HCT116 (cell line): ENCODE measurements around the gene PPP1R2B. TPM values are rescaled to one million over a fixed set of nuclear protein-coding genes. Genes with fewer than 3 reads are reported as not detected.

Experiments
- ATAC-seq: fragments of 200-7000 bp; cut with Tn5 transposase; 2 replicates; pipeline ENCODE4 v1.9.1; 2020; ENCODE audit warnings: mild to moderate bottlenecking, moderate library complexity
- BruUV-seq: library from RNA; stranded (reverse); fragments of 400-500 nt; replicated peaks from 2 replicates; lab custom pipeline; 2021; lab: Mats Ljungman, UMichigan
- CTCF ChIA-PET: fragments of 300-600 bp; sonication (Branson Sonifier 250); formaldehyde crosslinking; loops from one replicate; lab custom pipeline; 2021; ENCODE audit warnings: antibody characterized with exemption; lab: Charles Lee
- POLR2A ChIA-PET: fragments of 300-600, 350-600 bp; sonication (Branson Sonifier 250); formaldehyde crosslinking; loops from one replicate; lab custom pipeline; 2021; ENCODE audit warnings: antibody characterized with exemption; lab: Charles Lee
- RAD21 ChIA-PET, 2 experiments: fragments of 300-600 bp; sonication (Branson Sonifier 250); formaldehyde crosslinking; loops; one replicate each; lab custom pipeline; 2023; ENCODE audit warnings: low total read pairs in 2 of 2; ENCODE audit not compliant: uncharacterized antibody in 2 of 2, unreplicated experiment in 2 of 2, low non-redundant PET in 1 of 2; lab: Charles Lee
- DNase-seq: peaks from one replicate; pipeline ENCODE4 v3.0.0-alpha.2; 2010; ENCODE audit warnings: low read depth, low spot score
- H2AFZ ChIP-seq: fragments of 200-600 bp; shearing (Covaris generic), sonication (generic); 2 replicates; pipeline ENCODE4 v1.6.1; 2017; ENCODE audit warnings: low read depth, mixed run types, mixed read lengths, antibody characterized with exemption, low read length; ENCODE audit not compliant: poor library complexity, severe bottlenecking
- H3K27ac ChIP-seq: 2 replicates; pipeline ENCODE4 v1.5.1; 2012; ENCODE audit warnings: low read depth, low read length
- H3K27me3 ChIP-seq: fragments of 200-600 bp; sonication (generic); 2 replicates; pipeline ENCODE4 v1.6.1; 2016; ENCODE audit warnings: mixed run types, low read length, mixed read lengths; ENCODE audit not compliant: insufficient read depth
- H3K36me3 ChIP-seq, 2 experiments: fragments of 200-500 bp in 1 of 2; fragments of 200-600 bp in 1 of 2; sonication (Bioruptor generic) in 1 of 2; sonication (generic) in 1 of 2; 2 replicates each; pipeline versions ENCODE4 v1.5.1 to v1.6.1; 2014 to 2016; ENCODE audit warnings: low read length in 2 of 2, inconsistent platforms in 1 of 2, mixed read lengths in 1 of 2, mixed run types in 1 of 2; ENCODE audit not compliant: insufficient read depth in 2 of 2, control insufficient read depth in 1 of 2
- H3K4me1 ChIP-seq, 2 experiments: fragments of 200-600 bp in 1 of 2; sonication (generic) in 1 of 2; 2 replicates each; pipeline versions ENCODE4 v1.5.1 to v1.6.1; 2012 to 2017; ENCODE audit warnings: low read length in 2 of 2, inconsistent platforms in 1 of 2, mild to moderate bottlenecking in 1 of 2, mixed read lengths in 1 of 2, mixed run types in 1 of 2, moderate library complexity in 1 of 2; ENCODE audit not compliant: insufficient read depth in 2 of 2, control insufficient read depth in 1 of 2
- H3K4me2 ChIP-seq: fragments of 200-600 bp; sonication (generic); 2 replicates; pipeline ENCODE4 v1.6.1; 2017; ENCODE audit warnings: mixed run types, low read length, mixed read lengths
- H3K4me3 ChIP-seq, 2 experiments: fragments of 200-600 bp in 1 of 2; sonication (generic) in 1 of 2; replicated peaks in 1 of 2; 2 replicates each; pipeline ENCODE4 v1.5.1; 2011 to 2016; ENCODE audit warnings: low read length in 2 of 2, control low read depth in 1 of 2, low read depth in 1 of 2, mild to moderate bottlenecking in 1 of 2, mixed read lengths in 1 of 2, mixed run types in 1 of 2
- H3K79me2 ChIP-seq: fragments of 200-600 bp; sonication (generic); 2 replicates; pipeline ENCODE4 v1.6.1; 2017; ENCODE audit warnings: mild to moderate bottlenecking, mixed run types, low read length, moderate library complexity, mixed read lengths; ENCODE audit not compliant: insufficient read depth
- H3K9ac ChIP-seq: fragments of 200-600 bp; sonication (generic); 2 replicates; pipeline ENCODE4 v1.6.1; 2016; ENCODE audit warnings: low read length, mixed read lengths
- H3K9me2 ChIP-seq: fragments of 200-600 bp; sonication (generic), shearing (Covaris generic); 2 replicates; pipeline ENCODE4 v1.6.1; 2017; ENCODE audit warnings: mixed run types, mild to moderate bottlenecking, moderate library complexity; ENCODE audit not compliant: insufficient read depth
- H3K9me3 ChIP-seq, 2 experiments: fragments of 200-500 bp in 1 of 2; fragments of 200-600 bp in 1 of 2; sonication (Bioruptor generic) in 1 of 2; sonication (generic) in 1 of 2; 2 replicates each; pipeline ENCODE4 v1.6.1; 2014 to 2017; ENCODE audit warnings: low read length in 2 of 2, mixed read lengths in 2 of 2, inconsistent platforms in 1 of 2, low read depth in 1 of 2, mild to moderate bottlenecking in 1 of 2, mixed run types in 1 of 2, moderate library complexity in 1 of 2; ENCODE audit not compliant: control insufficient read depth in 1 of 2, insufficient read depth in 1 of 2
- H4K20me1 ChIP-seq: fragments of 200-600 bp; sonication (generic), shearing (Covaris generic); 2 replicates; pipeline ENCODE4 v1.6.1; 2017; ENCODE audit warnings: mixed run types, mild to moderate bottlenecking, moderate library complexity; ENCODE audit not compliant: insufficient read depth
- CBX3 ChIP-seq: IDR thresholded peaks from 2 replicates; pipeline ENCODE4 v1.6.1; 2012; ENCODE audit warnings: low read depth
- CEBPB ChIP-seq: IDR thresholded peaks from 2 replicates; pipeline ENCODE4 v1.6.1; 2012; ENCODE audit warnings: low read depth
- EGR1 ChIP-seq: IDR thresholded peaks from 2 replicates; pipeline ENCODE4 v1.6.1; 2012; ENCODE audit warnings: low read depth
- ELF1 ChIP-seq: IDR thresholded peaks from 2 replicates; pipeline ENCODE4 v1.6.1; 2012; ENCODE audit warnings: low read depth, borderline replicate concordance
- EZH2 ChIP-seq: fragments of 200-600 bp; sonication (generic); IDR thresholded peaks from 2 replicates; pipeline ENCODE4 v1.6.1; 2017; ENCODE audit warnings: antibody characterized with exemption, mixed run types
- EZH2phosphoT487 ChIP-seq: fragments of 200-600 bp; IDR thresholded peaks from 2 replicates; pipeline ENCODE4 v1.6.1; 2018; ENCODE audit warnings: antibody characterized with exemption, borderline replicate concordance
- JUND ChIP-seq: IDR thresholded peaks from 2 replicates; pipeline ENCODE4 v1.6.1; 2012
- POLR2A ChIP-seq: IDR thresholded peaks from 2 replicates; pipeline ENCODE4 v1.7.0; 2011; ENCODE audit warnings: borderline replicate concordance; ENCODE audit not compliant: insufficient read depth, insufficient read length; ENCODE audit errors: extremely low read depth
- POLR2AphosphoS5 ChIP-seq: IDR thresholded peaks from 2 replicates; pipeline ENCODE4 v1.6.1; 2011; ENCODE audit warnings: mild to moderate bottlenecking, low read depth, low read length, moderate library complexity
- SIN3A ChIP-seq: IDR thresholded peaks from 2 replicates; pipeline ENCODE4 v1.6.1; 2012; ENCODE audit warnings: low read depth
- SP1 ChIP-seq: IDR thresholded peaks from 2 replicates; pipeline ENCODE4 v1.6.1; 2012; ENCODE audit warnings: low read depth
- SRF ChIP-seq: IDR thresholded peaks from 2 replicates; pipeline ENCODE4 v1.6.1; 2012; ENCODE audit warnings: low read depth
- ZNF274 ChIP-seq: fragments of 200-500 bp; sonication (Bioruptor generic); IDR thresholded peaks from 2 replicates; pipeline ENCODE4 v1.6.1; 2014; ENCODE audit warnings: mild to moderate bottlenecking, low read depth, low read length, inconsistent platforms
- intact Hi-C: fragments of 100-400 bp; cut with micrococcal nuclease; formaldehyde crosslinking; loops from 2 replicates; pipeline ENCODE4 v1.10.0; 2022
- total RNA-seq: library from RNA; stranded (reverse); gene quantifications from one replicate; pipeline ENCODE4 v1.2.1, GENCODE V29; 2021; ENCODE audit not compliant: unreplicated experiment
- TF ChIP-seq, protein P1 (sequence below): IDR thresholded peaks from 2 replicates; pipeline ENCODE4 v1.6.1; 2012; ENCODE audit warnings: low read depth
- TF ChIP-seq, protein P2 (sequence below): IDR thresholded peaks from 2 replicates; pipeline ENCODE4 v1.6.1; 2012
- TF ChIP-seq, protein P3 (sequence below): IDR thresholded peaks from 2 replicates; pipeline ENCODE4 v1.6.1; 2012

PPP1R2B gene
- total RNA-seq, 1 experiment from 2014 or later, result not detected

DNA sequence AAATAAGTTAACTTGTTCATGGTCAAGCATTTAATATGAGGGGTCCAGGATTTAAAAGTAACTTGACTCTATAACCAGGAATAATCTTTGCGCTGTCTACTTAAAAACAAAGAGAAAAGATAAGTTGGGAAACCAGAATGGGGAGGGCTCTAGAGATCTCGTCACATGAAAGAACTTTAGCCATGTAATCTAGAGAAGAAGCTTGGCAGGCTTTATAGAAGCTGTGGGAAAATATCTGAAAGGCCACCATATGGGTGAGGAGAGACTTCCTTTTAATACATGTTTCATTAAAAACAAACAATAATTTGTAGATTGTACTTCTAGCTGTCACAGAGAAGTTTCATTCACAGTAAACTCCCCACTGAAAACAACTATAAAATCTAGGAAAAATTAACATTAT lies 46.7 kb upstream of the PPP1R2B start:
- ChIA-PET CTCF (no interaction called here), POLR2A (no interaction called here), RAD21 (no interaction called here)
- TF ChIP-seq ELF1 (no peak), POLR2A (no peak), SP1 (no peak), ZNF274 (no peak), SRF (no peak)
- TF ChIP-seq, protein P1, sequence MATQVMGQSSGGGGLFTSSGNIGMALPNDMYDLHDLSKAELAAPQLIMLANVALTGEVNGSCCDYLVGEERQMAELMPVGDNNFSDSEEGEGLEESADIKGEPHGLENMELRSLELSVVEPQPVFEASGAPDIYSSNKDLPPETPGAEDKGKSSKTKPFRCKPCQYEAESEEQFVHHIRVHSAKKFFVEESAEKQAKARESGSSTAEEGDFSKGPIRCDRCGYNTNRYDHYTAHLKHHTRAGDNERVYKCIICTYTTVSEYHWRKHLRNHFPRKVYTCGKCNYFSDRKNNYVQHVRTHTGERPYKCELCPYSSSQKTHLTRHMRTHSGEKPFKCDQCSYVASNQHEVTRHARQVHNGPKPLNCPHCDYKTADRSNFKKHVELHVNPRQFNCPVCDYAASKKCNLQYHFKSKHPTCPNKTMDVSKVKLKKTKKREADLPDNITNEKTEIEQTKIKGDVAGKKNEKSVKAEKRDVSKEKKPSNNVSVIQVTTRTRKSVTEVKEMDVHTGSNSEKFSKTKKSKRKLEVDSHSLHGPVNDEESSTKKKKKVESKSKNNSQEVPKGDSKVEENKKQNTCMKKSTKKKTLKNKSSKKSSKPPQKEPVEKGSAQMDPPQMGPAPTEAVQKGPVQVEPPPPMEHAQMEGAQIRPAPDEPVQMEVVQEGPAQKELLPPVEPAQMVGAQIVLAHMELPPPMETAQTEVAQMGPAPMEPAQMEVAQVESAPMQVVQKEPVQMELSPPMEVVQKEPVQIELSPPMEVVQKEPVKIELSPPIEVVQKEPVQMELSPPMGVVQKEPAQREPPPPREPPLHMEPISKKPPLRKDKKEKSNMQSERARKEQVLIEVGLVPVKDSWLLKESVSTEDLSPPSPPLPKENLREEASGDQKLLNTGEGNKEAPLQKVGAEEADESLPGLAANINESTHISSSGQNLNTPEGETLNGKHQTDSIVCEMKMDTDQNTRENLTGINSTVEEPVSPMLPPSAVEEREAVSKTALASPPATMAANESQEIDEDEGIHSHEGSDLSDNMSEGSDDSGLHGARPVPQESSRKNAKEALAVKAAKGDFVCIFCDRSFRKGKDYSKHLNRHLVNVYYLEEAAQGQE, result no peak
- TF ChIP-seq, protein P2, sequence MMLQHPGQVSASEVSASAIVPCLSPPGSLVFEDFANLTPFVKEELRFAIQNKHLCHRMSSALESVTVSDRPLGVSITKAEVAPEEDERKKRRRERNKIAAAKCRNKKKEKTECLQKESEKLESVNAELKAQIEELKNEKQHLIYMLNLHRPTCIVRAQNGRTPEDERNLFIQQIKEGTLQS, result no peak
- Histone ChIP-seq H3K9ac (no peak overlapping the region), H3K9me3 (no peaks in the 10 kb centered on the region), H3K27me3 (no peaks in the 10 kb centered on the region), H3K4me2 (no peak overlapping the region), H3K9me2 (no peaks in the 10 kb centered on the region), H4K20me1 (no peaks in the 10 kb centered on the region), H3K79me2 (no peaks in the 10 kb centered on the region), H3K4me1 (no peaks in the 10 kb centered on the region), H3K36me3 (no peaks in the 10 kb centered on the region), H3K4me3 (no peak overlapping the region), H3K27ac (no peak overlapping the region), H2AFZ (no peak overlapping the region)
- no TSS peak for BruUV-seq
- DNase-seq (no peak), ATAC-seq (no peak)
- intact Hi-C loops, result no loop called here

DNA sequence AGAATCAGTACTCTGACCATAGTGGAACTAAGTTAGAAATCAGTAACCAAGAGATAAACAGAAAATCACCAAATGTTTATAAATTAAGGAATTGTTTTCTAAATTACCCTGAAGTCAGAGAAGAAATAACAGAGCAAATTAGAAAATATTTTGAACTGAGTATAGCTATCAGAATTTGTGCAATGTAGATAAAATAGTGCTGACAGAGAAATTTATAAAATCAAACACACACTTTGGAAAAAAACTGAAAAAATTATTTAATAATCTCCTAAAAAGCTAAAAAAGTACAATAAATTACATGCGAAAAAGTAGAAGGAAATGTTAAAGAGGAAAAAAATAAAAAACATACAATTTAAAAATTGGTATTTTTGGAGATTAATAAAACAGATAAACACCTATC lies 37.1 kb upstream of the PPP1R2B start:
- Histone ChIP-seq H4K20me1 (no peaks in the 10 kb centered on the region), H3K9ac (no peak overlapping the region)

More for the DNA sequence above, 37.1 kb upstream of the PPP1R2B start:
- Histone ChIP-seq H3K9me2 (no peaks in the 10 kb centered on the region), H3K9me3 (no peaks in the 10 kb centered on the region), H3K79me2 (no peaks in the 10 kb centered on the region), H3K4me2 (no peak overlapping the region), H2AFZ (no peak overlapping the region), H3K27ac (no peak overlapping the region), H3K4me3 (no peak overlapping the region), H3K4me1 (no peaks in the 10 kb centered on the region), H3K36me3 (no peaks in the 10 kb centered on the region), H3K27me3 (no peaks in the 10 kb centered on the region)
- intact Hi-C loops, result no loop called here
- RAD21 ChIA-PET, result no interaction called here
- POLR2A ChIA-PET, result no interaction called here
- no peak for DNase-seq
- CTCF ChIA-PET, result no interaction called here
- BruUV-seq, result no TSS peak
- ATAC-seq, result no peak
- no peak for TF ChIP-seq CBX3
- no peak for TF ChIP-seq CEBPB
- TF ChIP-seq POLR2A, result no peak
- TF ChIP-seq EZH2phosphoT487, result no peak
- TF ChIP-seq EZH2, result no peak
- no peak for TF ChIP-seq ZNF274
- TF ChIP-seq POLR2AphosphoS5, result no peak
- TF ChIP-seq SP1, result no peak
- TF ChIP-seq EGR1, result no peak
- TF ChIP-seq, protein P2, result no peak
- TF ChIP-seq, protein P3, sequence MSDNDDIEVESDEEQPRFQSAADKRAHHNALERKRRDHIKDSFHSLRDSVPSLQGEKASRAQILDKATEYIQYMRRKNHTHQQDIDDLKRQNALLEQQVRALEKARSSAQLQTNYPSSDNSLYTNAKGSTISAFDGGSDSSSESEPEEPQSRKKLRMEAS, result no peak
- TF ChIP-seq JUND, result no peak
- TF ChIP-seq SRF, result no peak
- no peak for TF ChIP-seq SIN3A
- TF ChIP-seq, all 23 proteins: peak for 0
